ENCODE measurements around the gene ZDHHC23.

The ZDHHC23 gene

DNA sequence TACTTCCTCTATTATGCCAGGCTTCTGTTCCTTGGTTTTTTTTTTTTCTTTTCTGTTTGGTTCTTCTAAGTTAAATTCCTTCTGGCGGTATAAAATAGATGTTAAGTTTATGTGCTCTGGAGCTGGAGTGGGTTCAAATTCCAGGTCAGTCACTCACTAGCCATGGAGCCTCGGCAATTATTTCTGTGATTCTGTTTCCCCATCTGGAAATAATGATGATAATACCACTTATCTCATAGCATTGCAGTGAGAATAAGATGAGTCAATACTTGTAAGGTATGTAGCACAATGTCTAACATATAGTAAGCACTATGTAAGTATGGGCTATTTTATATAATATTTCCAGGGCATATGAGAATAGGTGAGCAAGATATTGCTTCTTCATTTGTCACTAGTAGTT is 33.2 kb upstream of the ZDHHC23 start:
- no peak for DNase-seq (ENCODE audit: low read depth)
- no peak for TF ChIP-seq CTCF (IDR thresholded peaks at IDR 0.05; ENCODE audit: control insufficient read depth, extremely low read depth, insufficient read depth)
- H3K4me3 ChIP-seq (ENCODE audit: low read depth, low read length), result no peak overlapping the region

- no peak for TF ChIP-seq CTCF (IDR thresholded peaks at IDR 0.05; ENCODE audit: control insufficient read depth, extremely low read depth, insufficient read depth)
Observed at GRCh38 chr3:113927556-113927955, 20.3 kb upstream of the ZDHHC23 start.

DNA sequence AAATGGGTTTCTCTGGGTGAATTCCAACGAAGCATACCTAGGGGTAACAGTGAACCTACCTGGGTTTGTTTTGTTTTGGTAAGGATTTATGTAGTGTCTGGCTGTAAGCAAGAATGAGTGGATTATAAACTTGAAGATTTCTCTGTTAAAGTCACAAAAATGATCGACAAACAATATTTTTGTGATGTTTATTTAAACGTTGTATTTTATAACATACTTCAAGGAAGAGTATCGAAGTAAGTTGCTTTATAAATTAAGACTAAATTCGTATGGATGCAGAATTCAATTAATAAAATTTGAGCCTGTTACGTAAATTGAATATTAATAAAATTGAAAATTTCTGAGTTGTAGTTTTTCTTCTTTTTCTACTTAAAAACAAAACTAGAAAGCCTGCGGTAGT is 982 bp upstream of the ZDHHC23 start:
- H3K4me3 ChIP-seq (ENCODE audit: low read depth, low read length), result peak overlapping the region; percentile 66
- DNase-seq (ENCODE audit: low read depth), result no peak
- no peak for TF ChIP-seq CTCF (IDR thresholded peaks at IDR 0.05; ENCODE audit: control insufficient read depth, extremely low read depth, insufficient read depth)

More at GRCh38 chr3:113927556-113927955, 20.3 kb upstream of the ZDHHC23 start:
- no peak for DNase-seq (ENCODE audit: low read depth)
- H3K4me3 ChIP-seq (ENCODE audit: low read depth, low read length), result no peak overlapping the region

DNA sequence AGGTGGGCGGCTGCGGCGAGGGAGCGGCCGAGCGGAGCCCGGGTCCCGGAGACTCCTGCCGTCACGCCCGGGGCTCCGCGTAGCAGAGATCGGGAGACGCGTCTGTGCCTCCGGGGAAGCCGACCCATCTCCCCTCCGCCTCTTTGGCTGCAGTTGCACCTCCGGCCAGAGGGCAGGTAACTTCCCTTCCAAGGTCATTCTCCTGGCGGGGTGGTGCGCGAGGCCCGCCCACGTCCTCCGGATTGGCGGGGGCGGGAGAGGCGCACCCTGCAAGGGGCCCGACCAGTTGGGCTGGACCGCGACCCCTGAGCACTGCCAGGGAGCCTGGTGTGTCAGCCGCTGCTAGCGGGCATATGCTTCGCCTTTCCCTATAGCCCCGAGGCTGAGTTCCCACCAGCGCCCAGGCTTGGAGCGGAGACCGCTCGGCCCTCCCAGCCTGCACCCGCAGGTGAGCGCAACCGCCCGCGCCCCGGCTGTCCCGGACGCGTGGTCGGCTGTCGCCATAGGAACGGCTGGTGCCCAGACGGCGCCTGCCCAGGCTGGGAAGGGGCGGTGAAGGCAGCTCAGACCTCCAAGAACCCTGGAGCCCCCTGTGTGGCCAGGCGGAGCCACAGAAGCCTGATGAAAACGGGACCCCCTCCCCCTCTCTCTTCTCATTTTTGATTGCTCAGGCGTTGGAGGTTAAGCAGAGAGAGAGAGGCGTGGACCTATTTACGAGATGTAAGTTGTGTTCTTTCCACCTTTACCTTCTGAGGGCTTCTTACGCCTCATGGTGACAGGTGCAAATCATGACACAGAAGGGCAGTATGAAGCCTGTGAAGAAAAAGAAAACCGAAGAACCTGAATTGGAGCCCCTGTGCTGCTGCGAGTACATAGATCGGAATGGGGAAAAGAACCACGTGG is 453 bp downstream of the ZDHHC23 start:
- TF ChIP-seq CTCF (IDR thresholded peaks at IDR 0.05; ENCODE audit: control insufficient read depth, extremely low read depth, insufficient read depth), result no peak

DNA sequence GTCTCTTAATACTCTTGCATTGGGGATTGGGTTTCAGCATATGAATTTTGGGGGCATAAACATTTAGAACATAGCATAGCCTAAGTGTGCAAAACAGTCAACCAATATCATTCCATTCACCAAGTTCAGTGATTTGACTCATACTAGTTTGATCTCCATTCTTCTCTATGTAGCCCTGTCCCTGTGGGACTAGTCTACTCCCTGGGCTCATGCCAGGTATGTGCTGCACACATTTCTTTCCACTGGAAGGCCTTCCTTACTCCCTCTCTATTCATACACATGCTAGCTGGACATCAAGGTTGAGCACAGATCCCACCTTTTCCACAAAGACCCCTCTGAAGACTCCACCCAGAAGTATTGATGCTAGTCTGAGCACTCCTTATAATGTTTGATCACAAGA is 5.1 kb downstream of the ZDHHC23 start:
- H3K4me3 ChIP-seq (ENCODE audit: low read depth, low read length), result no peak overlapping the region
- no peak for DNase-seq (ENCODE audit: low read depth)
- no peak for TF ChIP-seq CTCF (IDR thresholded peaks at IDR 0.05; ENCODE audit: control insufficient read depth, extremely low read depth, insufficient read depth)

More for the DNA sequence above, 453 bp downstream of the ZDHHC23 start:
- peak; percentile 21 for DNase-seq (ENCODE audit: low read depth)
- peak overlapping the region; percentile 60 for H3K4me3 ChIP-seq (ENCODE audit: low read depth, low read length)

- no peak overlapping the region for H3K4me3 ChIP-seq (ENCODE audit: low read depth, low read length)
- DNase-seq (ENCODE audit: low read depth), result no peak
- TF ChIP-seq CTCF (IDR thresholded peaks at IDR 0.05; ENCODE audit: control insufficient read depth, extremely low read depth, insufficient read depth), result no peak
Observed at GRCh38 chr3:113953677-113954076, 5.9 kb downstream of the ZDHHC23 start.

Data from LNCaP clone FGC (cell line).